IPS-20b (cell line): ENCODE measurements around the gene TUBA1B.
A peak's percentile ranks its signal among the peaks of the same experiment; 100 is the strongest.

Source experiments
- H3K27ac ChIP-seq: one replicate; pipeline ENCODE4 v1.5.1; 2013; ENCODE audit warnings: low read length
- H3K27me3 ChIP-seq: 2 replicates; pipeline ENCODE4 v1.6.1; 2013; ENCODE audit warnings: mild to moderate bottlenecking, low read length, inconsistent platforms; ENCODE audit not compliant: insufficient read depth
- H3K36me3 ChIP-seq: 2 replicates; pipeline ENCODE4 v1.6.1; 2013; ENCODE audit warnings: low read depth, mild to moderate bottlenecking, inconsistent platforms, low read length, moderate library complexity; ENCODE audit not compliant: insufficient read depth
- H3K4me1 ChIP-seq: 2 replicates; pipeline ENCODE4 v1.6.1; 2013; ENCODE audit warnings: mild to moderate bottlenecking, control low read depth, inconsistent platforms, low read length, moderate library complexity; ENCODE audit not compliant: insufficient read depth
- H3K4me3 ChIP-seq: 2 replicates; pipeline ENCODE4 v1.5.1; 2013; ENCODE audit warnings: mild to moderate bottlenecking, low read length, inconsistent platforms
- H3K9ac ChIP-seq: 2 replicates; pipeline ENCODE4 v1.6.1; 2013; ENCODE audit warnings: low read depth, mild to moderate bottlenecking, inconsistent platforms, low read length, moderate library complexity
- H3K9me3 ChIP-seq: 2 replicates; pipeline ENCODE4 v1.6.1; 2013; ENCODE audit warnings: mild to moderate bottlenecking, low read depth, low read length, inconsistent platforms; ENCODE audit not compliant: insufficient read depth

TUBA1B gene

GRCh38 chr12:49121047-49121696 is 10.0 kb downstream of the TUBA1B start:
- Histone ChIP-seq H3K4me3 (no peak overlapping the region), H3K27ac (no peak overlapping the region), H3K9ac (no peak overlapping the region), H3K9me3 (no peaks in the 10 kb centered on the region), H3K36me3 (no peaks in the 10 kb centered on the region), H3K27me3 (no peaks in the 10 kb centered on the region; the same call in 1 of the 2 replicates), H3K4me1 (no peaks in the 10 kb centered on the region)

DNA sequence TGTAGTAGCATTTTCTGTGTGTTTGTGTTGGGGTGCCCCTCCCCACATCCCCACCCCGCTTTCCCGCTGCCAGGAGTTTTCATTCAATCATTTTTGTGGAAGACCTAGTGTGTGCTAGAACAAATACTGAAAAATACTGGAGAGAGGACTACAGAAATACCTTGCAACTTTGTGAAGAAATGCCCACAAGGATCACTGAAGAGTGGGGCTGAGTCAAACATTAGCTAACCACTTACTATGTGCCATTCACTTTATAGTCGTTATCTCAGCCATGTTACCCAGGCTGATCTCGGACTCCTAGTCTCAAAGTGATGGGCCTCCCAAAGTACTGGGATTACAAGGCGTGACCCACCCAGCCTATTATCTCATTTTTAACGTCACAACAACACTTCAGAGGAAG is 20.0 kb downstream of the TUBA1B start:
- 0 out of 2 replicates have a peak, but pooled peaks cover 4% of the 10 kb centered on the region for H3K9me3 ChIP-seq
- peak overlapping the region; percentile 89 for H3K4me3 ChIP-seq
- 0 out of 2 replicates have a peak, but pooled peaks cover 5% of the 10 kb centered on the region for H3K4me1 ChIP-seq
- H3K27me3 ChIP-seq = no peaks in the 10 kb centered on the region
- H3K9ac ChIP-seq = peak overlapping the region; percentile 66; the same call in 1 of the 2 replicates
- peaks cover 10% of the 10 kb centered on the region; the same call in 1 of the 2 replicates for H3K36me3 ChIP-seq
- no peak overlapping the region for H3K27ac ChIP-seq

GRCh38 chr12:49110464-49111155 is 20.6 kb downstream of the TUBA1B start, which contains the start of gene LMBR1L:
Gene LMBR1L (minus strand): TSS chr12:49110847. CDS start chr12:49110555, 292 bp downstream.
- Histone ChIP-seq H3K9me3 (0 out of 2 replicates have a peak, but pooled peaks cover 4% of the 10 kb centered on the region), H3K36me3 (peaks cover 16% of the 10 kb centered on the region), H3K9ac (peak within 1 kb of the TSS; percentile 90), H3K4me1 (0 out of 2 replicates have a peak, but pooled peaks cover 5% of the 10 kb centered on the region), H3K27me3 (no peaks in the 10 kb centered on the region), H3K27ac (no peak within 1 kb of the TSS), H3K4me3 (peak within 1 kb of the TSS; percentile 89)

GRCh38 chr12:49109641-49110463 is 21.3 kb downstream of the TUBA1B start:
- Histone ChIP-seq H3K9me3 (0 out of 2 replicates have a peak, but pooled peaks cover 4% of the 10 kb centered on the region), H3K4me1 (0 out of 2 replicates have a peak, but pooled peaks cover 5% of the 10 kb centered on the region), H3K36me3 (peaks cover 23% of the 10 kb centered on the region), H3K4me3 (peak overlapping the region; percentile 89), H3K9ac (peak overlapping the region; percentile 90), H3K27me3 (no peaks in the 10 kb centered on the region), H3K27ac (no peak overlapping the region)

GRCh38 chr12:49108958-49109404 is 22.2 kb downstream of the TUBA1B start:
- 0 out of 2 replicates have a peak, but pooled peaks cover 5% of the 10 kb centered on the region for H3K4me1 ChIP-seq
- no peak overlapping the region for H3K27ac ChIP-seq
- 0 out of 2 replicates have a peak, but pooled peaks cover 4% of the 10 kb centered on the region for H3K9me3 ChIP-seq
- peaks cover 30% of the 10 kb centered on the region for H3K36me3 ChIP-seq
- peak overlapping the region; percentile 90; the same call in 1 of the 2 replicates for H3K9ac ChIP-seq
- no peaks in the 10 kb centered on the region for H3K27me3 ChIP-seq
- H3K4me3 ChIP-seq = peak overlapping the region; percentile 89

DNA sequence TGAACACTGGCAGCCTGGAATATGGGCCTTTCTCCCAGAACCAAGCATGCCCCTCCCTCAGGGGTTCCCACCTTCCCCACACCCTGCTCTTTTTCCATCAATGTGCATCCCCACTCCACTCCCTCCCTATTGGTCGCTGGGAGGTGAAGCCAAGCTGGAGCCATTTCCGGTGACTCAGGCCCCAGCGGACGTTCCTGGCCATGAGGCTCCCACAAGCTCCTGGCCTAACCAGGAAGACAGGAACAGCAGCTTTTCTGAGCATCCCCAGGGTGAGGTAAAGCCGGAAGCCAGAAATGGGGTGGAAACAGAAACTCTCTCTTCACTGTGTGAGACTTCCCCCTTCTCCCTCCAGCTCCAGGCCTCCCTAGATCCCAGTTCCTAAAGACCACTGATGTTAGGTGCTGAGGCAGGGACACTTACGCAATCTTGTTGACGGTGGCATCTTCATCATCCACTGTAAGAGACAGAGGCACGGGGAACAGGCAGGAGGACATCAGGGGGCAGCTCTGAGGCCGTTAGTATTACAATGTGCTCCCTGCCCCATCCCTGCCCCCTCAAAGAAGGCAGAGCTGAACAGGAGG is 25.6 kb downstream of the TUBA1B start:
- no peak overlapping the region for H3K4me3 ChIP-seq
- 0 out of 2 replicates have a peak, but pooled peaks cover 5% of the 10 kb centered on the region for H3K4me1 ChIP-seq
- H3K27me3 ChIP-seq = no peaks in the 10 kb centered on the region
- no peak overlapping the region for H3K27ac ChIP-seq
- no peak overlapping the region for H3K9ac ChIP-seq
- H3K36me3 ChIP-seq = peaks cover 64% of the 10 kb centered on the region
- no peaks in the 10 kb centered on the region for H3K9me3 ChIP-seq

DNA sequence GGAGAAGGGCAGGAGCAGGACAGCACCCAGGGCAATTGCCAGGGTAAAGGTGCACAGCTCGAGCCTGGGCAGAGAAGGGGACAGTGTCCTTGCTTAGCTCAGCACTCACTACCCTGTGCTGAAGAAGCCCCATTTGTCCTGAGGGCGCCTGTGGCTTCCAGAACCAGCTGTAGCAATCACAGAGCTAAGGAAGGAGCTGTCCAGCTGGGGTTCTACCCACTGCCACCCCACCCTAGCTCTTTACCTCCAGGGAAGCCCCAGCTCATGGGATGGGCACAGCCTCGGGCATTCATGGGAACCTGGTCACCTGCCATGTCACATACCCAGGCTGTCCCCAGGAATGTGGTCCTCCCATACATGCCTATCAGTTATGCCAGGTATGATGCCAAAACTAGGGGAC is 26.4 kb downstream of the TUBA1B start:
- Histone ChIP-seq H3K27ac (no peak overlapping the region), H3K9me3 (no peaks in the 10 kb centered on the region), H3K9ac (no peak overlapping the region), H3K4me1 (0 out of 2 replicates have a peak, but pooled peaks cover 5% of the 10 kb centered on the region), H3K27me3 (no peaks in the 10 kb centered on the region), H3K36me3 (peaks cover 72% of the 10 kb centered on the region), H3K4me3 (no peak overlapping the region)

- no peaks in the 10 kb centered on the region for H3K4me1 ChIP-seq
- peaks cover 65% of the 10 kb centered on the region for H3K36me3 ChIP-seq
- peaks cover 8% of the 10 kb centered on the region for H3K27me3 ChIP-seq
- no peak overlapping the region for H3K4me3 ChIP-seq
- H3K9ac ChIP-seq = no peak overlapping the region
- no peaks in the 10 kb centered on the region for H3K9me3 ChIP-seq
- H3K27ac ChIP-seq = no peak overlapping the region
Observed at GRCh38 chr12:49100380-49100779, 30.8 kb downstream of the TUBA1B start.

DNA sequence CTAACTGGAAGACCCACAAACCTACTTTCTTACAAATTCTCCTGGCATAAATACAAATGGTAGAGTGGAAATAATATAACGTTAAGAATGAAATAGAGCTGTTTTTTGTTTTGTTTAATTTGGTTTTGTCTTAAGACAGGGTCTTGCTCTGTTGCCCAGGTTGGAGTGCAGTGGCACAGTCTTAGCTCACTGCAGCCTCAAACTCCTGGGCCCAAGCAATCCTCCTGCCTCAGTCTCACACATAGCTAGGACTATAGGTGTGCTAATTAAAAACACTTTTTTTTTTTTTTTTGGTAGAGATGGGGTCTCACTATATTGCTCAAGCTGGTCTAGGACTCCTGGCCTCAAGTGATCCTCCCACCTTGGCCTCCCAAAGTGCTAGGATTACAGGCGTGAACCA is 32.5 kb downstream of the TUBA1B start:
- H3K27me3 ChIP-seq = peaks cover 25% of the 10 kb centered on the region
- peaks cover 50% of the 10 kb centered on the region for H3K36me3 ChIP-seq
- no peak overlapping the region for H3K4me3 ChIP-seq
- H3K4me1 ChIP-seq = peaks cover 2% of the 10 kb centered on the region; the same call in 1 of the 2 replicates
- no peak overlapping the region for H3K27ac ChIP-seq
- H3K9me3 ChIP-seq = no peaks in the 10 kb centered on the region
- no peak overlapping the region for H3K9ac ChIP-seq

- Histone ChIP-seq H3K4me3 (no peak overlapping the region), H3K36me3 (peaks cover 44% of the 10 kb centered on the region), H3K9me3 (no peaks in the 10 kb centered on the region), H3K4me1 (peaks cover 2% of the 10 kb centered on the region; the same call in 1 of the 2 replicates), H3K27ac (no peak overlapping the region), H3K9ac (no peak overlapping the region), H3K27me3 (peaks cover 32% of the 10 kb centered on the region)
Observed at GRCh38 chr12:49098035-49098451, 33.2 kb downstream of the TUBA1B start.

- Histone ChIP-seq H3K27me3 (peaks cover 38% of the 10 kb centered on the region), H3K9ac (no peak overlapping the region), H3K36me3 (peaks cover 37% of the 10 kb centered on the region), H3K9me3 (no peaks in the 10 kb centered on the region), H3K4me1 (peaks cover 5% of the 10 kb centered on the region; the same call in 1 of the 2 replicates), H3K4me3 (no peak overlapping the region), H3K27ac (no peak overlapping the region)
Observed at GRCh38 chr12:49097381-49097780, 33.8 kb downstream of the TUBA1B start.
